Activated naive CD4-positive, alpha-beta T cell treated with anti-CD3 and anti-CD28 coated beads, Interleukin-2, amount 50 U/mL, for 72 hours (primary cell): ENCODE measurements around the gene CDO1. TPM values are rescaled to one million over a fixed set of nuclear protein-coding genes. Genes with fewer than 3 reads are reported as not detected.
"Not testable (repeated sequence)": the region's sequence is repeated elsewhere in the genome, so short reads cannot be mapped to it uniquely, and the experiment has no call there.

Source experiments
- ATAC-seq, 2 donors: fragments of 150-1000 bp; cut with Tn5 transposase; 2 replicates each; pipeline ENCODE4 v1.10.0; 2021; ENCODE audit warnings: mild to moderate bottlenecking in 2 of 2, moderate library complexity in 2 of 2
- DNase-seq, 2 donors: peaks; one replicate each; pipeline ENCODE4 v3.0.0; 2021 to 2022; ENCODE audit warnings: low spot score in 2 of 2
- H3K27ac Mint-ChIP-seq, 2 donors: one replicate each; pipeline ENCODE4 v1.8.0; 2022; ENCODE audit warnings: mild to moderate bottlenecking in 2 of 2, mixed read lengths in 2 of 2
- H3K36me3 Mint-ChIP-seq, 2 donors: one replicate each; pipeline ENCODE4 v1.8.0; 2022; ENCODE audit warnings: mixed read lengths in 2 of 2
- H3K9me3 Mint-ChIP-seq, 2 donors: one replicate each; pipeline ENCODE4 v1.8.0; 2022; ENCODE audit warnings: mixed read lengths in 2 of 2
- total RNA-seq, 2 donors: library from RNA; stranded (reverse); gene quantifications; one replicate each; pipeline ENCODE4 v1.2.3, GENCODE V29; 2022

Gene CDO1
- total RNA-seq, 2 donors from 2014 or later, result 1.9 TPM; not detected in 1

DNA sequence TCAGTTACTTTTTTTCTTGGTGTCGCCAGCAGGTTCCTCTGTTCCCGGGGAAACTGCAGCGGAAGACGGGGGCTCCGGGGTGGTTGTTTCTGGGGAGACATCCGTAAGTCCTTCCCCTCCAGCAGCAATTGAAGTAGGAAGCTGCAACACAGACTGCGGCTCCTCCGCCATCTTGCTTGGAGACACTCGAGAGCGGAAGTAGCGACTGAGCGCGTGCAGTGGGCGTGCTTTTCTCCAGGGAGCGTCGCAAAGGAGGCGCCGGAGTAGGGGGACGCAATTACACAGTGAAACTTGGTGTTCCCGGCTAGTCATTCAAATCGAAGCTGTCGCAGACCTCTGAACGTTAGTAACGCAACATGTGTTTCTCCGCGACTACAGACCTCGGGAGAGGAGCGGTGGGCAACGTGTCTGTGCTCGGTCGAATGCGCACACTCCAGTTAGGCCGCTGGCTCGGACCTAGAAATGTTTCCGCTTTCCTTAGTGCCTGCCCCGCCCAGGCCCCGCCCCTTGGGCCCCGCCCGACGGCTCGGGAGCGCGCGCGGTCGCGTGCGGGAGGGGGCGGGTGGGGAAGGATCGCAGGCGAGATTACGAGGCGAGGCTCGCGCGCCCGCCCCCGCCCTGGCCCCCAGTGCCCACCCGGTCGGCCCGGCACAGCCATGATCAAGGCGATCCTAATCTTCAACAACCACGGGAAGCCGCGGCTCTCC is 25.1 kb upstream of the CDO1 start, which contains the start of the genes AP3S1 and ATG12:
TSS of gene AP3S1 (plus strand) at position 554 of the 707 bp plus-strand sequence. CDS start at position 657, 103 bp downstream.
TSS of gene ATG12 (minus strand) at position 184 of the 707 bp plus-strand sequence. CDS start at position 171, 13 bp downstream.
- Mint-ChIP-seq H3K27ac (peak within 1 kb of the TSS; percentile 98), H3K9me3 (no peaks in the 10 kb centered on the region), H3K36me3 (peaks cover 10 to 18% of the 10 kb centered on the region in 2 donors)
- peak; percentile 89 to 90 for DNase-seq
- ATAC-seq, result peak; percentile 89 to 91

GRCh38 chr5:115840873-115841272 is 24.4 kb upstream of the CDO1 start:
- Mint-ChIP-seq H3K27ac (peak overlapping the region; percentile 98), H3K9me3 (no peaks in the 10 kb centered on the region)

DNA sequence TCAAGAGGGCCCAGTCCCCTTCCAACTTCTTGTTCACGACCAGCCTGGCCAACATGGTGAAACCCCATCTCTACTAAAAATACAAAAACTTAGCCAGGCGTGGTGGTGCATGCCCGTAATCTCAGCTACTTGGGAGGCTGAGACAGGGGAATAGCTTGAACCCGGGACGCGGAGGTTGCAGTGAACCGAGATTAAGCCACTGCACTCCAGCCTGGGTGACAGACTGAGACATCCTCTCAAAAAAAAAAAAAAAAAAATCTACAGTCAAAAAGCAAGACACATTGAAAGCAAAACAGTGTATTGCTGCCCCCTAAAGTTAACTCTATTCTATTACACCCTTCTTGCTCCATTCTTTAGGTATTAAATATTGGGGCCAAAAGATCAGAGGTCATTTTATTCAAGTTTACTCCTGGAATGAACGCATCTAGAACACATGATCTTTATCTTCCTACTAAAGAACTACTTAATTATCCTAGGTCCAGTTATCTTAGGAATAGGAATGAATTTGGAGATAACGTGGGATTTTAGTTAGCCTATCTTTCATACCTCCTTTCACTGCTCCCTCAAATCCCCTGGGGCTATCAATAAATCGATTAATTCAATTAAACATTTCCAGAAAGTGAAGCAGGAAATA is 22.5 kb upstream of the CDO1 start:
- H3K36me3 Mint-ChIP-seq, result peaks cover 23 to 29% of the 10 kb centered on the region in 2 donors
- no peaks in the 10 kb centered on the region for H3K9me3 Mint-ChIP-seq
- DNase-seq (peak in 1 of 2 donors; percentile 13), ATAC-seq (peak; percentile 14 to 26)
- H3K27ac Mint-ChIP-seq, result no peak overlapping the region

More at GRCh38 chr5:115840873-115841272, 24.4 kb upstream of the CDO1 start:
- no peak for ATAC-seq
- H3K36me3 Mint-ChIP-seq, result peaks cover 15 to 22% of the 10 kb centered on the region in 2 donors
- no peak for DNase-seq

DNA sequence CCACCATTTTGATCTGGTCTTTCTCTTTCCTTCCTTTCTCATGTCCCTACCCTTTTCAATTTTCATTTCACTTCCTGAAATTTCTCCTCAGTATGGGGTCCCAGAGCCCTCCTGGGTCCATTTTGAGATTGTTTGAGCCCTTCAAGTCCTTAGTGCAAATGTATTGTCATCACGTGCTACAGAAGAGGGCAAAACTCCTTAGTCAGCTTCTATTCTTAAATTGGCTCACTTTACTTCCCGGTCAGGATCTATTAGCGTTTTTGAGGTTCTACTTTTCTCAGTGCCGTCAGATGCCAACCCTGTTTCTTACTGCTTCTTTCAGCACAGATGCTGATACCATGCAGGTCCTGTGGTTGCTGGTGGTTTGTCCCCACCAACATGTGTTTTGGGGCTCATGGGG is 19.0 kb upstream of the CDO1 start:
- H3K27ac Mint-ChIP-seq, result no peak overlapping the region

GRCh38 chr5:115831163-115831768 is 14.8 kb upstream of the CDO1 start:
- no peak for ATAC-seq

More for the DNA sequence above, 19.0 kb upstream of the CDO1 start:
- ATAC-seq (no peak), DNase-seq (no peak)
- Mint-ChIP-seq H3K36me3 (peaks cover 18 to 33% of the 10 kb centered on the region in 2 donors), H3K9me3 (no peaks in the 10 kb centered on the region)

DNA sequence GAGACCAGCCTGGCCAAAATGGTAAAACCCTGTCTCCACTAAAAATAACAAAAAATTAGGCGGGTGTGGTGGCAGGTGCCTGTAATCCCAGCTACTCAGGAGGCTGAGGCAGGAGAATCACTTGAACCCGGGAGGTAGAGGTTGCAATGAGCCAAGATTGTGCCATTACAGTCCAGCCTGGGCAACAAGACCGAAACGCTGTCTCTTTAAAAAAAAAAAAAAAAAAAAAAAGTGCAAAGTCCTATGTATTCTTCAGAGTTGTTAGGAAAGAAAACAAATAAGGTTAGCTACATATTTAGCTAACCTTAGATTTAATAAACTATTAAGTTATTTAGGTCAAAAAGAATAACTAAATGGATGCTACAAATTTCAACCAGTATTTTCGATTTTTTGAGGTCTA is 13.5 kb upstream of the CDO1 start:
- H3K9me3 Mint-ChIP-seq, result peaks cover 1% of the 10 kb centered on the region in 2 donors
- peaks cover 29 to 36% of the 10 kb centered on the region in 2 donors for H3K36me3 Mint-ChIP-seq
- H3K27ac Mint-ChIP-seq, result no peak overlapping the region
- DNase-seq, result no peak
- ATAC-seq, result no peak

More at GRCh38 chr5:115831163-115831768, 14.8 kb upstream of the CDO1 start:
- no peak for DNase-seq
- no peak overlapping the region for H3K27ac Mint-ChIP-seq
- no peaks in the 10 kb centered on the region for H3K9me3 Mint-ChIP-seq
- H3K36me3 Mint-ChIP-seq, result peaks cover 35 to 41% of the 10 kb centered on the region in 2 donors

DNA sequence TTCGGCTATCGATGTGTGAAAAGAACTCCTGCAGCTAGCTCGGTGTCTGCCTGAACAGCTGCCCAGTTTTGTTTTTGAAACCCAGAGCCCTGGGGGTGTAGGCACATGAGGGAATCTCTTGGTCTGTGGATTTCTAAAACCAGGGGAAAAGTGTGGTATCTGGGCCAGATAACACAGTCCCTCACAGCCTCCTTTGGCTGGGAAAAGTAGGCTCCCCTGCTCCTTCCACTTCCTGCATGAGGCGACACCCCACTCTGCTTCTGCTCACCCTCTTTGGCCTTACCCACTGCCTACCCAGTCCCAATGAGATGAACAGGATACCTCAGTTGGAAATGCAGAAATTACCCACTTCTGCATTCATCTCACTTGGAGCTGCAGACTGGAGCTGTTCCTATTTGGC is 9.5 kb upstream of the CDO1 start:
- peaks cover 6% of the 10 kb centered on the region in 2 donors for H3K9me3 Mint-ChIP-seq
- DNase-seq (no peak), ATAC-seq (no peak)
- no peak overlapping the region for H3K27ac Mint-ChIP-seq
- H3K36me3 Mint-ChIP-seq, result peaks cover 24 to 35% of the 10 kb centered on the region in 2 donors

DNA sequence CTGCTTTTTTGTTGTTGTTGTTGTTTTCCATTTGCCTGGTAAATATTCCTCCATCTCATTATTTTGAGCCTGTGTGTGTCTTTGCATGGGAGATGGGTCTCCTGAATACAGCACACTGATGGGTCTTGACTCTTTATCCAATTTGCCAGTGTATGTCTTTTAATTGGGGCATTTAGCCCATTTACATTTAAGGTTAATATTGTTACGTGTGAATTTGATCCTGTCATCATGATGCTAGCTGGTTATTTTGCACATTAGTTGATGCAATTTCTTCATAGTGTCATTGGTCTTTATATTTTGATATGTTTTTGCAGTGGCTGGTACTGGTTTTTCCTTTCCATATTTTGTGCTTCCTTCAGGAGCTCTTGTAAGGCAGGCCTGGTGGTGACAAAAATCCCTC is 8.5 kb upstream of the CDO1 start:
- not testable (repeated sequence) for ATAC-seq, DNase-seq, H3K27ac Mint-ChIP-seq, H3K9me3 Mint-ChIP-seq
- peaks cover 23 to 35% of the 10 kb centered on the region in 2 donors for H3K36me3 Mint-ChIP-seq

DNA sequence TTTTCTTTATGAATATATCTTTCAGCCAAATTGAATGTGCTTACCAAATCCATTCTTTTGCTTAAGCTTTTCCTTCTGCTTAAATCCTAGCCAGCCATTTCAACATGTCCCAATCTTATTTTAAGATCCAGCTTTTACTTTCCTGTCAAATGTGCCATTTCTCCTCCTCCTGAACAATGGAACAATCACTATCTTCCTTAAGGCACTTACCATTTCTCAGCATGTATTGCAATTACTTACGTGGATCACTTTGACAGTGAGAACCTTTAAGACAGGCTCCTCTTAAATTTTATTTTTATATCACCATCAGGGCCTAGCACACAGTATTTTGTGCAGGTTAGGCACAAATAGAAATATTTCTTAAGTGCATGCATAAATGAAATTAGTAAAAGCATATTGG is 4.4 kb upstream of the CDO1 start:
- DNase-seq (no peak), ATAC-seq (no peak)
- Mint-ChIP-seq H3K27ac (no peak overlapping the region), H3K9me3 (peaks cover 6% of the 10 kb centered on the region in 2 donors), H3K36me3 (peaks cover 0 to 18% of the 10 kb centered on the region in 2 donors)

GRCh38 chr5:115818821-115819220 is 2.4 kb upstream of the CDO1 start:
- ATAC-seq (no peak), DNase-seq (no peak)
- peaks cover 0 to 13% of the 10 kb centered on the region in 2 donors for H3K36me3 Mint-ChIP-seq
- H3K27ac Mint-ChIP-seq, result no peak overlapping the region
- H3K9me3 Mint-ChIP-seq, result no peaks in the 10 kb centered on the region

GRCh38 chr5:115817386-115817785 is 927 bp upstream of the CDO1 start:
- no peak overlapping the region for H3K27ac Mint-ChIP-seq
- DNase-seq (no peak), ATAC-seq (no peak)
- H3K36me3 Mint-ChIP-seq, result peaks cover 0 to 9% of the 10 kb centered on the region in 2 donors
- H3K9me3 Mint-ChIP-seq, result no peaks in the 10 kb centered on the region

DNA sequence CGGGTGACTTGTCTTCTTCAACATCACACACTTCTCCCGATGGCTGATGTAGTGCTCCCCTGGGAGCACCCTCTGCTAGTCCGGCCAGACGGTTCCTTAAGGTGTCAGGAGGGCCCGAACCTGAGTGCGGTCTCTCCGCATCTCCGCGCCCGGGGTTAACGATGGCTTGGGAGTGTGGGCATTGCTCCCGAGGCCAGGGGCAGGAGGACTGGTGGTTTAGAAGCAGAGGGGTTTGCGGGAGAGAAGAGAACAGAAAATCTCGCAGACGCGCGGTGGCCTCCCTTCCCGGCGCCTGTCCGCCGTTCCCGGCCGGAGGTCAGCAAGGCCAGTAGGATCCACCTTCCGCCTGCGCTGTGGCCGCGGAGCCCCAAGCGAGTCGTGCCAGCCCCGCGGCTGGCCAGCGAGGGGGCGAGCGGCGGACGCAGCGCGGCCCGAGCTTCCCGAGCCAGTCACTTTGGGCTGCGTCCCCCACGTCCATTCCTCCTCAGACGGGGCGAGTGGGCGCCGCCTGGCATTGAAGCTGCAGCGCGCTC is 700 bp downstream of the CDO1 start:
- no peaks in the 10 kb centered on the region for H3K9me3 Mint-ChIP-seq
- H3K36me3 Mint-ChIP-seq, result peaks cover 0 to 9% of the 10 kb centered on the region in 2 donors
- no peak overlapping the region for H3K27ac Mint-ChIP-seq
- DNase-seq (no peak), ATAC-seq (peak in 1 of 2 donors; percentile 11)

GRCh38 chr5:115815006-115815692 is 1.3 kb downstream of the CDO1 start:
- ATAC-seq, result peak in 1 of 2 donors; percentile 27
- peaks cover 0 to 9% of the 10 kb centered on the region in 2 donors for H3K36me3 Mint-ChIP-seq

DNA sequence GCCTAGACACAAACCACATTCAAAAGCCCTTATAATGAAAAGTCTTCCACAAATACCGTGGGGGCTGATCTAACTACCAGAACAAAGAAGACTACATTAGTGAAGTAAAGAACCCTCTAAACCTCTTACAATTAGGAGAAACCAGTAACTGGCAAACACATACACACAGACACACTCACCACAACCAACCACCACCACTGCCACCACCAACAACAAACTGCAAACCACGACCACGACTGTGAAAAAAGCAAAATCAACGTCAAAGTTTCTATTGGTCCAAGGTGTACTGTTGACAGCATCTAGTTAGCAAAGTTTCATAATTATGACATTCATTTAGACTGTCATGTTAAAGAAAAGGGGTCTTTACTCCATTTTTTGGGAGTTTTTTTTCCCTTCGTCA is 2.7 kb downstream of the CDO1 start:
- peaks cover 0 to 9% of the 10 kb centered on the region in 2 donors for H3K36me3 Mint-ChIP-seq
- no peaks in the 10 kb centered on the region for H3K9me3 Mint-ChIP-seq
- H3K27ac Mint-ChIP-seq, result no peak overlapping the region
- DNase-seq, result peak in 1 of 2 donors; percentile 14
- peak in 1 of 2 donors; percentile 47 for ATAC-seq

More at GRCh38 chr5:115815006-115815692, 1.3 kb downstream of the CDO1 start:
- DNase-seq, result no peak
- Mint-ChIP-seq H3K9me3 (no peaks in the 10 kb centered on the region), H3K27ac (no peak overlapping the region)

DNA sequence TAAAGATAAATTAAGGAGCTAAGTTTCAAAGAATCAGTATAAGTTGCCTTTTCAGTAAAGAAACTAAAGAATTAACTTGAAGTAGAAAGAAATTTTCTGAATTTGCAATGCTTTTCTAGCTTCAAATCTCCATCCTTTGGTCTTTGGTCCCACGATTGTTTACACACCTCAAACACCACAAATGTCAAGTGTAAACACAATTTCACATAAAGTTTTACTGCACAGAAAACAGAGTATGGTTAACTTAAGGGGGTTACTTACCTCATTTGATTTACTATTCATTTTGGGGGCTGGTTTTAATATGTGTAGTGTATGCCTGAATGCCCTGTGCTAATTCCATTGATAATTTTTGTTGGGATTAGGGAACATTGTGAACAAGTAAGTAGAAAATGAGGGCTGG is 4.1 kb downstream of the CDO1 start:
- H3K9me3 Mint-ChIP-seq, result no peaks in the 10 kb centered on the region
- no peak for ATAC-seq
- no peak overlapping the region for H3K27ac Mint-ChIP-seq
- peaks cover 4 to 9% of the 10 kb centered on the region in 2 donors for H3K36me3 Mint-ChIP-seq
- DNase-seq, result no peak

DNA sequence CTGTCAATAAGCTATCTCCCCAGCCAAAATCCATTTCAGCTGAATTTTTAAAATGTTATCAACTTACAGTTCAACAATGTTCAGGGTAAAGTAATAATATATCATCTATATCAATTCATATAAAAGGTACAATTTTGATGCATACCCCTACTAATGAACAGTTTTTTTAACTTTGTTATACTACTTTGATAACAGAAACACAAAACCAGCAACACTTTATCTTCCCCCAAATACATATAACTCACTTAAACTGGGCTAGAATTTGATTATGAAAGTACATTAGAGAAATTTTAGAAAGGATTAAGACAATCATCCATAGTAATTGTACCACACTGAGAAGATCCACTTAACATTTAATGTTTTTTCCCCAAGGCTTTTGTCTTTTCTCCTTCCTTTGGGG is 5.1 kb downstream of the CDO1 start:
- Mint-ChIP-seq H3K27ac (no peak overlapping the region), H3K36me3 (peaks cover 7 to 8% of the 10 kb centered on the region in 2 donors), H3K9me3 (no peaks in the 10 kb centered on the region)
- no peak for DNase-seq
- ATAC-seq, result no peak
